ENCODE data around the gene PHIP. TPM values are rescaled to one million over a fixed set of nuclear protein-coding genes. Genes with fewer than 3 reads are reported as not detected.
A peak's percentile ranks its signal among the peaks of the same experiment; 100 is the strongest.
"Not testable (repeated sequence)": the region's sequence is repeated elsewhere in the genome, so short reads cannot be mapped to it uniquely, and the experiment has no call there.

The PHIP gene
- total RNA-seq, 2 donors from 2014 or later = 42.5 to 44.4 TPM

GRCh38 chr6:78925317-78925716 is 152.7 kb downstream of the PHIP start:
- no peaks in the 10 kb centered on the region for H3K27me3 Mint-ChIP-seq
- H3K36me3 Mint-ChIP-seq (ENCODE audit: low read depth) = no peaks in the 10 kb centered on the region
- ATAC-seq = no peak

GRCh38 chr6:78921168-78921567 is 156.9 kb downstream of the PHIP start:
- not testable (repeated sequence) for H3K4me1 Mint-ChIP-seq; H3K27ac Mint-ChIP-seq; H3K9me3 ChIP-seq (ENCODE audit: control insufficient read depth, low read length, poor library complexity, severe bottlenecking); H3K27me3 Mint-ChIP-seq; H3K36me3 Mint-ChIP-seq (ENCODE audit: low read depth); H3K4me3 Mint-ChIP-seq; ATAC-seq; DNase-seq

More at GRCh38 chr6:78925317-78925716, 152.7 kb downstream of the PHIP start:
- no peak overlapping the region for H3K27ac Mint-ChIP-seq
- H3K9me3 ChIP-seq (ENCODE audit: control insufficient read depth, low read length, poor library complexity, severe bottlenecking) = no peaks in the 10 kb centered on the region
- H3K4me1 Mint-ChIP-seq = no peaks in the 10 kb centered on the region
- no peak for DNase-seq
- H3K4me3 Mint-ChIP-seq = no peak overlapping the region

GRCh38 chr6:78917788-78918187 is 160.3 kb downstream of the PHIP start:
- no peak overlapping the region for H3K27ac Mint-ChIP-seq
- H3K36me3 Mint-ChIP-seq (ENCODE audit: low read depth) = no peaks in the 10 kb centered on the region
- no peaks in the 10 kb centered on the region for H3K4me1 Mint-ChIP-seq
- DNase-seq (no peak), ATAC-seq (no peak)
- peaks cover 5% of the 10 kb centered on the region for H3K9me3 ChIP-seq (ENCODE audit: control insufficient read depth, low read length, poor library complexity, severe bottlenecking)
- H3K27me3 Mint-ChIP-seq = no peaks in the 10 kb centered on the region
- no peak overlapping the region for H3K4me3 Mint-ChIP-seq

GRCh38 chr6:78916411-78916810 is 161.6 kb downstream of the PHIP start:
- Mint-ChIP-seq H3K27ac (no peak overlapping the region), H3K4me3 (no peak overlapping the region), H3K36me3 (ENCODE audit: low read depth) (no peaks in the 10 kb centered on the region), H3K4me1 (no peaks in the 10 kb centered on the region), H3K27me3 (peaks cover 5% of the 10 kb centered on the region)
- no peak for ATAC-seq
- peaks cover 5% of the 10 kb centered on the region for H3K9me3 ChIP-seq (ENCODE audit: control insufficient read depth, low read length, poor library complexity, severe bottlenecking)
- no peak for DNase-seq

- no peaks in the 10 kb centered on the region for H3K9me3 ChIP-seq (ENCODE audit: control insufficient read depth, low read length, poor library complexity, severe bottlenecking)
- peak overlapping the region; percentile 76 for H3K4me3 Mint-ChIP-seq
- DNase-seq (no peak), ATAC-seq (no peak)
- H3K27ac Mint-ChIP-seq = no peak overlapping the region
- H3K27me3 Mint-ChIP-seq = peaks cover 29% of the 10 kb centered on the region
- peaks cover 12% of the 10 kb centered on the region for H3K4me1 Mint-ChIP-seq
- no peaks in the 10 kb centered on the region for H3K36me3 Mint-ChIP-seq (ENCODE audit: low read depth)
Observed at GRCh38 chr6:78911218-78911940, 166.7 kb downstream of the PHIP start.

- no peaks in the 10 kb centered on the region for H3K9me3 ChIP-seq (ENCODE audit: control insufficient read depth, low read length, poor library complexity, severe bottlenecking)
- Mint-ChIP-seq H3K4me3 (peak overlapping the region; percentile 76), H3K4me1 (peaks cover 12% of the 10 kb centered on the region), H3K27ac (no peak overlapping the region), H3K27me3 (peaks cover 29% of the 10 kb centered on the region), H3K36me3 (ENCODE audit: low read depth) (no peaks in the 10 kb centered on the region)
- ATAC-seq (no peak), DNase-seq (no peak)
Observed at GRCh38 chr6:78910591-78911171, 167.4 kb downstream of the PHIP start.

- Mint-ChIP-seq H3K27ac (no peak overlapping the region), H3K4me3 (peak overlapping the region; percentile 67), H3K27me3 (peaks cover 29% of the 10 kb centered on the region), H3K36me3 (ENCODE audit: low read depth) (no peaks in the 10 kb centered on the region), H3K4me1 (peaks cover 12% of the 10 kb centered on the region)
- no peak for ATAC-seq
- no peak for DNase-seq
- H3K9me3 ChIP-seq (ENCODE audit: control insufficient read depth, low read length, poor library complexity, severe bottlenecking) = no peaks in the 10 kb centered on the region
Observed at GRCh38 chr6:78910010-78910409, 168.0 kb downstream of the PHIP start.

- Mint-ChIP-seq H3K4me3 (no peak overlapping the region), H3K36me3 (ENCODE audit: low read depth) (no peaks in the 10 kb centered on the region)
- ATAC-seq = no peak
Observed at GRCh38 chr6:78909391-78909790, 168.7 kb downstream of the PHIP start.

GRCh38 chr6:78908621-78909020 is 169.4 kb downstream of the PHIP start:
- ATAC-seq = no peak
- no peaks in the 10 kb centered on the region for H3K36me3 Mint-ChIP-seq (ENCODE audit: low read depth)
- H3K4me3 Mint-ChIP-seq = no peak overlapping the region
- peaks cover 29% of the 10 kb centered on the region for H3K27me3 Mint-ChIP-seq
- H3K9me3 ChIP-seq (ENCODE audit: control insufficient read depth, low read length, poor library complexity, severe bottlenecking) = no peaks in the 10 kb centered on the region
- DNase-seq = no peak
- H3K4me1 Mint-ChIP-seq = peaks cover 12% of the 10 kb centered on the region
- no peak overlapping the region for H3K27ac Mint-ChIP-seq

More at GRCh38 chr6:78909391-78909790, 168.7 kb downstream of the PHIP start:
- Mint-ChIP-seq H3K27me3 (peaks cover 29% of the 10 kb centered on the region), H3K4me1 (peaks cover 12% of the 10 kb centered on the region), H3K27ac (no peak overlapping the region)
- H3K9me3 ChIP-seq (ENCODE audit: control insufficient read depth, low read length, poor library complexity, severe bottlenecking) = no peaks in the 10 kb centered on the region
- no peak for DNase-seq

- DNase-seq (no peak), ATAC-seq (no peak)
- H3K27ac Mint-ChIP-seq = no peak overlapping the region
- H3K27me3 Mint-ChIP-seq = no peaks in the 10 kb centered on the region
- H3K4me1 Mint-ChIP-seq = no peaks in the 10 kb centered on the region
- H3K36me3 Mint-ChIP-seq (ENCODE audit: low read depth) = peaks cover 5% of the 10 kb centered on the region
- H3K9me3 ChIP-seq (ENCODE audit: control insufficient read depth, low read length, poor library complexity, severe bottlenecking) = no peaks in the 10 kb centered on the region
- H3K4me3 Mint-ChIP-seq = no peak overlapping the region
Observed at GRCh38 chr6:78896227-78896626, 181.8 kb downstream of the PHIP start.

- H3K4me3 Mint-ChIP-seq; ATAC-seq; H3K4me1 Mint-ChIP-seq; H3K9me3 ChIP-seq (ENCODE audit: control insufficient read depth, low read length, poor library complexity, severe bottlenecking); H3K27me3 Mint-ChIP-seq; H3K27ac Mint-ChIP-seq; DNase-seq: not testable (repeated sequence)
- H3K36me3 Mint-ChIP-seq (ENCODE audit: low read depth) = peaks cover 13% of the 10 kb centered on the region
Observed at GRCh38 chr6:78889901-78890300, 188.2 kb downstream of the PHIP start.
